Endodermal cell (in vitro differentiated cells): ENCODE data around the gene PPP1R14B. TPM values are rescaled to one million over a fixed set of nuclear protein-coding genes. Genes with fewer than 3 reads are reported as not detected.

Experiments used
- DNase-seq: peaks from one replicate; pipeline ENCODE4 v3.0.0-alpha.2; 2017
- H3K27ac ChIP-seq: 2 replicates; pipeline ENCODE4 v1.5.1; 2013; ENCODE audit warnings: mild to moderate bottlenecking, low read depth, low read length, moderate library complexity
- H3K27me3 ChIP-seq: 2 replicates; pipeline ENCODE4 v1.6.1; 2013; ENCODE audit warnings: mild to moderate bottlenecking, low read length, moderate library complexity; ENCODE audit not compliant: insufficient read depth, control insufficient read depth, poor library complexity, severe bottlenecking
- H3K36me3 ChIP-seq: 2 replicates; pipeline ENCODE4 v1.7.0; 2013; ENCODE audit warnings: mild to moderate bottlenecking, low read length, moderate library complexity; ENCODE audit not compliant: control insufficient read depth, insufficient read depth
- H3K4me1 ChIP-seq: one replicate; pipeline ENCODE4 v1.7.0; 2013; ENCODE audit warnings: low read length; ENCODE audit not compliant: control insufficient read depth, insufficient read depth
- H3K4me3 ChIP-seq: 2 replicates; pipeline ENCODE4 v1.5.1; 2013; ENCODE audit warnings: mild to moderate bottlenecking, low read length, moderate library complexity
- H3K9ac ChIP-seq: 2 replicates; pipeline ENCODE4 v1.6.1; 2013; ENCODE audit warnings: mild to moderate bottlenecking, low read length, moderate library complexity; ENCODE audit not compliant: poor library complexity, severe bottlenecking; ENCODE audit errors: extremely low read depth
- H3K9me3 ChIP-seq: 2 replicates; pipeline ENCODE4 v1.6.1; 2013; ENCODE audit warnings: mild to moderate bottlenecking, low read length, moderate library complexity; ENCODE audit not compliant: control insufficient read depth
- H3K27ac Mint-ChIP-seq: 2 replicates; pipeline ENCODE4 v1.8.0; 2020; ENCODE audit warnings: mixed read lengths
- H3K27me3 Mint-ChIP-seq: 2 replicates; pipeline ENCODE4 v1.8.0; 2021; ENCODE audit warnings: mild to moderate bottlenecking, mixed read lengths; ENCODE audit not compliant: insufficient read depth
- H3K36me3 Mint-ChIP-seq: 2 replicates; pipeline ENCODE4 v1.8.0; 2020; ENCODE audit warnings: low read depth, mixed read lengths
- H3K4me1 Mint-ChIP-seq: 2 replicates; pipeline ENCODE4 v1.8.0; 2020; ENCODE audit warnings: mixed read lengths
- H3K4me3 Mint-ChIP-seq: 2 replicates; pipeline ENCODE4 v1.8.0; 2020; ENCODE audit warnings: mild to moderate bottlenecking, moderate library complexity, mixed read lengths
- H3K9me3 Mint-ChIP-seq: 2 replicates; pipeline ENCODE4 v1.8.0; 2020; ENCODE audit warnings: mild to moderate bottlenecking, mixed read lengths
- WGBS, 2 experiments: methylation state at CpG; one replicate each; pipeline versions ENCODE4 v1.1.5 to v1.1.7; 2013; ENCODE audit warnings: missing lambda C conversion rate in 2 of 2, mixed read lengths in 1 of 2; ENCODE audit not compliant: insufficient coverage in 1 of 2, insufficient read length in 1 of 2; 5-methylcytosine and 5-hydroxymethylcytosine counted together
- total RNA-seq, 2 donors: library from RNA; stranded (reverse); fragmentation: NEBNext Ultra II Directional in 1 of 2; extraction: Animal tissue kit (Norgen Biotek cat#: 25700) in 1 of 2; gene quantifications; 2 replicates in 1 of 2; 3 replicates in 1 of 2; pipeline ENCODE4 v1.2.1, GENCODE V29; 2021
- TF ChIP-seq, protein P1 (sequence below): fragments of 200-600 bp; sonication (generic); conservative IDR thresholded peaks from 2 replicates; pipeline ENCODE4 v1.5.0; 2021; ENCODE audit warnings: antibody characterized with exemption, mild to moderate bottlenecking

The PPP1R14B gene
- total RNA-seq, 2 donors from 2014 or later: 228 to 265 TPM

DNA sequence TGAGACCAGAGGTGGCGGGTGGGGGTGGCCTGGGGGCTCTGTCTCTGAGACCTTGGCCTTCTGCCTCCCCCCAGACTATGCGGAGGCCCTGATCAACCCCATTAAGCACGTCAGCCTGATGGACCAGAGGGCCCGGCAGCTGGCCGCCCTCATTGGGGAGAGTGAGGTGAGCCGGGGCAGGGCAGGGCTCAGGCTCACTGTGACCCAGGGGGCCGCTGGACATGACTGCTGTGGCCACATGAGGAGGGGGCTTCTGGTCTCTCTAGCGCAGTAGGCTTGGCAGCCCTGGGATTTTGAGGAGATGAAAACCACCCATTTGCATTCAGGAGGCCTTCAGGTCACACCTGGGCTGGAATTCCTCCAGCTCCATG lies 17.2 kb upstream of the PPP1R14B start:
- H3K9me3 Mint-ChIP-seq: no peaks in the 10 kb centered on the region
- Histone ChIP-seq H3K9me3 (no peaks in the 10 kb centered on the region), H3K27me3 (no peaks in the 10 kb centered on the region), H3K36me3 (peaks cover 50% of the 10 kb centered on the region), H3K9ac (no peak overlapping the region), H3K4me1 (no peaks in the 10 kb centered on the region), H3K4me3 (no peak overlapping the region), H3K27ac (no peak overlapping the region)
- DNase-seq: no peak
- no peaks in the 10 kb centered on the region for H3K27me3 Mint-ChIP-seq
- H3K4me1 Mint-ChIP-seq: peaks cover 9% of the 10 kb centered on the region
- H3K4me3 Mint-ChIP-seq: no peak overlapping the region
- TF ChIP-seq, protein P1, sequence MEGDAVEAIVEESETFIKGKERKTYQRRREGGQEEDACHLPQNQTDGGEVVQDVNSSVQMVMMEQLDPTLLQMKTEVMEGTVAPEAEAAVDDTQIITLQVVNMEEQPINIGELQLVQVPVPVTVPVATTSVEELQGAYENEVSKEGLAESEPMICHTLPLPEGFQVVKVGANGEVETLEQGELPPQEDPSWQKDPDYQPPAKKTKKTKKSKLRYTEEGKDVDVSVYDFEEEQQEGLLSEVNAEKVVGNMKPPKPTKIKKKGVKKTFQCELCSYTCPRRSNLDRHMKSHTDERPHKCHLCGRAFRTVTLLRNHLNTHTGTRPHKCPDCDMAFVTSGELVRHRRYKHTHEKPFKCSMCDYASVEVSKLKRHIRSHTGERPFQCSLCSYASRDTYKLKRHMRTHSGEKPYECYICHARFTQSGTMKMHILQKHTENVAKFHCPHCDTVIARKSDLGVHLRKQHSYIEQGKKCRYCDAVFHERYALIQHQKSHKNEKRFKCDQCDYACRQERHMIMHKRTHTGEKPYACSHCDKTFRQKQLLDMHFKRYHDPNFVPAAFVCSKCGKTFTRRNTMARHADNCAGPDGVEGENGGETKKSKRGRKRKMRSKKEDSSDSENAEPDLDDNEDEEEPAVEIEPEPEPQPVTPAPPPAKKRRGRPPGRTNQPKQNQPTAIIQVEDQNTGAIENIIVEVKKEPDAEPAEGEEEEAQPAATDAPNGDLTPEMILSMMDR: no peak
- no peak overlapping the region for H3K27ac Mint-ChIP-seq
- 94 to 97% methylated on average over 8 of the region's 8 CpGs for WGBS, 2 experiments
- peaks cover 51% of the 10 kb centered on the region for H3K36me3 Mint-ChIP-seq

DNA sequence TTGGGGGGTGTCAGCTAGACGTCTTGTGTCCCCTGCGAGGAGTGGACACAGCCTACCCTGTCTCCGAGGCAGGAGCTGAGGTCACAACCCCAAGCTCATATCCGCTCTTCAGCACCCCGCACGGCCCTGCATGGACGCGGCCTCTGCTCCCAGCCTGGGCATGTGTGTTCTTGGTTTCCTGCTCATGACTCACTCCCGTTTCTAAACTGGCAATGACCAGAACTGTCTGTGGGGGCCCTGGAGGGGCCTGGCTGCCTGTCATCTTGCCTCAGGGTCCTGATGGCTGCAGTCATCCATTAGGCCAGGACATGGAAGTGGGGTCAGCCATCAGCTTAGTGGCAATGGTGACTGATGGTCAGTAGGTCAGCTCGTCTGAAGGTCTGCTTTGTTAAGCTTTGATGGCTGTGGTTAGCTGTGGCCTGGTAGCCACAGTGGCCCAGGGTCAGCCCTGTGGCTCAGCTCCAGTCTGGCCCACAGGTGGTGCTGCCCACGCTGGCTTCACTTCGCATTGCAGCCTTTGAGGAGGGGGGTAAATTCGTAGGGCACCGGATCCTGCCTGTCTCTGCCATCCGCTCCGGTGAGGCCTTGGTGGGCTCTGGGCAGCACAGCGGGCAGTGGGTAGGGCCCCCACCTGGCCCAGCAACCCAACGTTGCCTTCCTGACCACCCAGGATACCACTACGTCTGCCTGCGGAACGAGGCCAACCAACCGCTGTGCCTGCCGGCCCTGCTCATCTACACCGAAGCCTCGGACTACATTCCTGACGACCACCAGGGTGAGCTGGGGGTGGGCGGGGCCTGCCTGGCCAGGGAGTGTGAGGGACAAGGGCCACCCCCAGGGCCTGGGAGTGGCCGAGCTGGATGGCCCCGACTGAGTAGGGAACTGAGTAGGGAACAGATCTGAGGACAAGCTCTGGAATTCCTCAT lies 16.5 kb upstream of the PPP1R14B start:
- H3K9me3 Mint-ChIP-seq: no peaks in the 10 kb centered on the region
- peaks cover 4% of the 10 kb centered on the region for H3K4me1 Mint-ChIP-seq
- Histone ChIP-seq H3K36me3 (peaks cover 53% of the 10 kb centered on the region), H3K4me3 (no peak overlapping the region), H3K9me3 (no peaks in the 10 kb centered on the region), H3K27me3 (no peaks in the 10 kb centered on the region), H3K27ac (no peak overlapping the region), H3K4me1 (no peaks in the 10 kb centered on the region), H3K9ac (no peak overlapping the region)
- peak; percentile 76 for DNase-seq
- TF ChIP-seq, protein P1: peak; percentile 37
- H3K27ac Mint-ChIP-seq: peak overlapping the region; percentile 30
- H3K36me3 Mint-ChIP-seq: peaks cover 56% of the 10 kb centered on the region
- 86 to 87% methylated on average over 19 to 29 of the region's 29 CpGs for WGBS, 2 experiments
- no peak overlapping the region for H3K4me3 Mint-ChIP-seq
- H3K27me3 Mint-ChIP-seq: no peaks in the 10 kb centered on the region

DNA sequence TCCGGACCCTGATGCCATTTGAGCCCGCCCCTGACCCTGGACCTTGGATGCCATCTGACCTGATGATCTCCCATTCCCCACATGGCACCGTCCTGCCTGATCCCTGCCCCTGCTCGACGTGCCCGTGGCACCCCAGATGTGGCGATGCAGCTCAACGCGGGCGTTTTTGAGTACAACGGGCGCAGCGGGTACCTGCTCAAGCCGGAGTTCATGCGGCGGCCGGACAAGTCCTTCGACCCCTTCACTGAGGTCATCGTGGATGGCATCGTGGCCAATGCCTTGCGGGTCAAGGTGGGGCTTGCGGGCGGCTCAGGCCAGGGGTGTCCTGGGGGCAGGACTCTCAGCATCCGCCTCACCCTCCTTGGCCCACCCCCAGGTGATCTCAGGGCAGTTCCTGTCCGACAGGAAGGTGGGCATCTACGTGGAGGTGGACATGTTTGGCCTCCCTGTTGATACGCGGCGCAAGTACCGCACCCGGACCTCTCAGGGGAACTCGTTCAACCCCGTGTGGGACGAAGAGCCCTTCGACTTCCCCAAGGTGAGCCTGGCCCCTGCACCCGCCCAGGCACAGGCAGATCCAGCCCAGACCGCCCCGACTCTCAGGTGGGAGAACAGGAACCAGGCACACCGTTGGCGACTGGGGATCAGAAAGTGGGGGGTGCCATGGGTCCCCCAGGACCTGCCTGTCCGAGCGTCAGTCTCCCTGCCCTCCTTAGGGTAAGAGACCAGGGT lies 15.7 kb upstream of the PPP1R14B start:
- no peak overlapping the region for H3K4me3 ChIP-seq
- H3K9ac ChIP-seq: no peak overlapping the region
- H3K27me3 ChIP-seq: no peaks in the 10 kb centered on the region
- H3K9me3 Mint-ChIP-seq: no peaks in the 10 kb centered on the region
- H3K27me3 Mint-ChIP-seq: no peaks in the 10 kb centered on the region
- H3K36me3 Mint-ChIP-seq: peaks cover 59% of the 10 kb centered on the region
- TF ChIP-seq, protein P1: no peak
- 94 to 97% methylated on average over 36 to 42 of the region's 42 CpGs for WGBS, 2 experiments
- H3K4me3 Mint-ChIP-seq: no peak overlapping the region
- no peak overlapping the region for H3K27ac Mint-ChIP-seq
- peaks cover 56% of the 10 kb centered on the region for H3K36me3 ChIP-seq
- H3K27ac ChIP-seq: no peak overlapping the region
- H3K4me1 ChIP-seq: no peaks in the 10 kb centered on the region
- no peak for DNase-seq
- no peaks in the 10 kb centered on the region for H3K4me1 Mint-ChIP-seq
- H3K9me3 ChIP-seq: no peaks in the 10 kb centered on the region
